Stomach (tissue), 4 donors: ENCODE measurements around the gene PGA3.

Experiments used
- CTCF ChIP-seq, 7 experiments: fragments of 450-650 bp in 4 of 7; fragments of 200-600 bp in 3 of 7; sonication (generic) in 3 of 7; IDR thresholded peaks; one replicate each; pipeline ENCODE4 v1.5.1; 2016 to 2019; ENCODE audit warnings: antibody characterized with exemption in 7 of 7, control low read depth in 2 of 7, mild to moderate bottlenecking in 1 of 7
- POLR2A ChIP-seq, 4 donors: fragments of 450-650 bp; IDR thresholded peaks; one replicate each; pipeline ENCODE4 v1.6.1; 2016; ENCODE audit warnings: antibody characterized with exemption in 4 of 4, control low read depth in 2 of 4, mild to moderate bottlenecking in 1 of 4, moderate library complexity in 1 of 4
- POLR2AphosphoS5 ChIP-seq, 3 donors: sonication (generic); formaldehyde crosslinking; IDR thresholded peaks; one replicate each; pipeline ENCODE4 v1.6.1; 2016; ENCODE audit warnings: antibody characterized with exemption in 3 of 3

GRCh38 chr11:61168800-61169199, 34.5 kb upstream of the PGA3 start:
- TF ChIP-seq CTCF (IDR thresholded peaks at IDR 0.05) = no peak
- TF ChIP-seq POLR2AphosphoS5 (IDR thresholded peaks at IDR 0.05) = no peak
- TF ChIP-seq POLR2A (IDR thresholded peaks at IDR 0.05) = no peak
